Peyer's patch (tissue), 4 donors: Measurements from ENCODE around the gene RPL4. TPM values are rescaled to one million over a fixed set of nuclear protein-coding genes. Genes with fewer than 3 reads are reported as not detected.

ENCODE experiments used
- DNase-seq, 3 donors: peaks; one replicate each; pipeline ENCODE4 v3.0.0-alpha.2; 2017 to 2019
- H3K27ac ChIP-seq, 4 donors: fragments of 200-600 bp; sonication (generic); one replicate each; pipeline ENCODE4 v1.5.1; 2016 to 2019
- H3K27me3 ChIP-seq, 2 donors: fragments of 200-600 bp; sonication (generic); one replicate each; pipeline ENCODE4 v1.5.1; 2019
- H3K36me3 ChIP-seq, 3 donors: fragments of 200-600 bp; sonication (generic); one replicate each; pipeline ENCODE4 v1.5.1; 2016 to 2019
- H3K4me1 ChIP-seq, 4 donors: fragments of 200-600 bp; sonication (generic); one replicate each; pipeline ENCODE4 v1.5.1; 2016 to 2019
- H3K4me3 ChIP-seq, 4 donors: fragments of 200-600 bp; sonication (generic); 1 replicate in 3 of 4; 2 replicates in 1 of 4; pipeline ENCODE4 v1.5.1; 2016 to 2019; ENCODE audit warnings: mild to moderate bottlenecking in 1 of 4
- H3K9me3 ChIP-seq, 4 donors: fragments of 200-600 bp; sonication (generic); one replicate each; pipeline ENCODE4 v1.5.1; 2016 to 2019; ENCODE audit warnings: mild to moderate bottlenecking in 1 of 4
- CTCF ChIP-seq, 6 experiments: fragments of 450-650 bp in 4 of 6; fragments of 200-600 bp in 2 of 6; sonication (generic) in 1 of 6; IDR thresholded peaks; one replicate each; pipeline ENCODE4 v1.5.1; 2017 to 2019; ENCODE audit warnings: antibody characterized with exemption in 6 of 6, mild to moderate bottlenecking in 3 of 6, moderate library complexity in 1 of 6
- POLR2A ChIP-seq, 2 donors: fragments of 450-650 bp; IDR thresholded peaks; one replicate each; pipeline ENCODE4 v1.5.1; 2017; ENCODE audit warnings: antibody characterized with exemption in 2 of 2, mild to moderate bottlenecking in 2 of 2, moderate library complexity in 2 of 2
- total RNA-seq, 4 donors: library from RNA; depleted of rRNA; stranded (reverse); fragments of >200 nt; gene quantifications; one replicate each; pipeline ENCODE4 v1.1.0, GENCODE V29; 2016

The RPL4 gene
- total RNA-seq, 4 donors from 2014 or later, result 638 to 1,911 (median 945) TPM

- Histone ChIP-seq H3K27me3 (no peaks in the 10 kb centered on the region), H3K27ac (no peak overlapping the region), H3K4me3 (no peak overlapping the region), H3K36me3 (peaks cover 0 to 14% (median 0%) of the 10 kb centered on the region in 3 donors), H3K4me1 (no peaks in the 10 kb centered on the region), H3K9me3 (no peaks in the 10 kb centered on the region)
- DNase-seq, result no peak
- TF ChIP-seq POLR2A (IDR thresholded peaks at IDR 0.05) (no peak), CTCF (IDR thresholded peaks at IDR 0.05) (no peak)
Measured at GRCh38 chr15:66515901-66516322, 11.3 kb upstream of the RPL4 start.

- Histone ChIP-seq H3K4me3 (no peak overlapping the region), H3K4me1 (no peaks in the 10 kb centered on the region), H3K36me3 (peaks cover 0 to 10% (median 0%) of the 10 kb centered on the region in 3 donors), H3K27ac (no peak overlapping the region), H3K9me3 (no peaks in the 10 kb centered on the region), H3K27me3 (no peaks in the 10 kb centered on the region)
- TF ChIP-seq POLR2A (IDR thresholded peaks at IDR 0.05) (no peak), CTCF (IDR thresholded peaks at IDR 0.05) (no peak)
- DNase-seq, result no peak
Measured at GRCh38 chr15:66514586-66514985, 9.9 kb upstream of the RPL4 start.

- no peaks in the 10 kb centered on the region for H3K27me3 ChIP-seq
- H3K4me3 ChIP-seq, result no peak overlapping the region
- H3K36me3 ChIP-seq, result no peaks in the 10 kb centered on the region
- H3K27ac ChIP-seq, result no peak overlapping the region
- H3K9me3 ChIP-seq, result no peaks in the 10 kb centered on the region
- peaks cover 0 to 17% (median 6%) of the 10 kb centered on the region in 4 donors for H3K4me1 ChIP-seq
- no peak for DNase-seq
- no peak for TF ChIP-seq CTCF (IDR thresholded peaks at IDR 0.05)
- TF ChIP-seq POLR2A (IDR thresholded peaks at IDR 0.05), result no peak
Measured at GRCh38 chr15:66508293-66508883, 3.7 kb upstream of the RPL4 start.

GRCh38 chr15:66505818-66506217 lies 1.2 kb upstream of the RPL4 start:
- H3K4me1 ChIP-seq, result peaks cover 0 to 30% (median 11%) of the 10 kb centered on the region in 4 donors
- H3K36me3 ChIP-seq, result peaks cover 0 to 24% (median 0%) of the 10 kb centered on the region in 3 donors
- no peaks in the 10 kb centered on the region for H3K27me3 ChIP-seq
- H3K27ac ChIP-seq, result peak overlapping the region in 3 of 4 donors; percentile 91 to 94 (median 92)
- no peak for DNase-seq
- no peaks in the 10 kb centered on the region for H3K9me3 ChIP-seq
- H3K4me3 ChIP-seq, result peak overlapping the region in 3 of 4 donors; percentile 67 to 88 (median 69)
- TF ChIP-seq CTCF (IDR thresholded peaks at IDR 0.05) (no peak), POLR2A (IDR thresholded peaks at IDR 0.05) (no peak)

GRCh38 chr15:66505430-66505811 lies 766 bp upstream of the RPL4 start:
- peak overlapping the region; percentile 67 to 88 (median 76) for H3K4me3 ChIP-seq
- no peak for TF ChIP-seq CTCF (IDR thresholded peaks at IDR 0.05)
- TF ChIP-seq POLR2A (IDR thresholded peaks at IDR 0.05), result peak in 1 of 2 donors; percentile 27
- no peak for DNase-seq

More at GRCh38 chr15:66505430-66505811, 766 bp upstream of the RPL4 start:
- no peaks in the 10 kb centered on the region for H3K27me3 ChIP-seq
- peaks cover 0 to 28% (median 0%) of the 10 kb centered on the region in 3 donors for H3K36me3 ChIP-seq
- no peaks in the 10 kb centered on the region for H3K9me3 ChIP-seq
- H3K4me1 ChIP-seq, result peaks cover 0 to 30% (median 11%) of the 10 kb centered on the region in 4 donors
- peak overlapping the region; percentile 88 to 94 (median 92) for H3K27ac ChIP-seq
